Loucy (cell line): ENCODE results near the gene FITM1.

Experiments used
- H2AFZ ChIP-seq: fragments of 200-600 bp; sonication (generic); 2 replicates; pipeline ENCODE4 v1.6.0; 2016; ENCODE audit warnings: antibody characterized with exemption, mild to moderate bottlenecking, low read length, moderate library complexity
- H3F3A ChIP-seq: fragments of 200-600 bp; 2 replicates; pipeline ENCODE4 v1.6.0; 2016; ENCODE audit warnings: antibody characterized with exemption, low read depth, mild to moderate bottlenecking
- H3K27me3 ChIP-seq: fragments of 200-600 bp; sonication (generic); 2 replicates; pipeline ENCODE4 v1.6.1; 2014; ENCODE audit warnings: low read length, mild to moderate bottlenecking; ENCODE audit not compliant: insufficient read depth, poor library complexity, severe bottlenecking
- H3K36me3 ChIP-seq: fragments of 200-600 bp; sonication (generic); 2 replicates; pipeline ENCODE4 v1.6.1; 2016; ENCODE audit warnings: low read length; ENCODE audit not compliant: insufficient read depth
- H3K4me1 ChIP-seq: fragments of 200-600 bp; sonication (generic); 2 replicates; pipeline ENCODE4 v1.5.1; 2014; ENCODE audit warnings: low read length, mild to moderate bottlenecking; ENCODE audit not compliant: insufficient read depth, poor library complexity, severe bottlenecking
- H3K4me2 ChIP-seq: fragments of 200-600 bp; sonication (generic); 2 replicates; pipeline ENCODE4 v1.6.0; 2014; ENCODE audit warnings: antibody characterized with exemption, low read length, low read depth, mild to moderate bottlenecking; ENCODE audit not compliant: poor library complexity, severe bottlenecking
- H3K4me3 ChIP-seq: fragments of 200-600 bp; sonication (generic); 2 replicates; pipeline ENCODE4 v1.5.1; 2014; ENCODE audit warnings: low read length, mild to moderate bottlenecking, mixed read lengths; ENCODE audit not compliant: poor library complexity, severe bottlenecking
- H3K79me2 ChIP-seq: fragments of 200-600 bp; sonication (generic); 2 replicates; pipeline ENCODE4 v1.6.1; 2014; ENCODE audit warnings: low read length; ENCODE audit not compliant: insufficient read depth
- H3K9ac ChIP-seq: fragments of 200-600 bp; sonication (generic); 2 replicates; pipeline ENCODE4 v1.6.0; 2014; ENCODE audit warnings: mild to moderate bottlenecking, low read depth, low read length, moderate library complexity; ENCODE audit not compliant: poor library complexity, severe bottlenecking
- H3K9me2 ChIP-seq: fragments of 200-600 bp; sonication (generic); replicated peaks from 2 replicates; pipeline ENCODE4 v1.6.1; 2016; ENCODE audit warnings: low read depth, low read length, mixed read lengths
- H3K9me3 ChIP-seq: fragments of 200-600 bp; sonication (generic); 2 replicates; pipeline ENCODE4 v1.6.1; 2014; ENCODE audit warnings: mild to moderate bottlenecking, antibody characterized with exemption, low read length, low read depth; ENCODE audit not compliant: insufficient read depth
- H4K20me1 ChIP-seq: fragments of 200-600 bp; sonication (generic); 2 replicates; pipeline ENCODE4 v1.6.0; 2014; ENCODE audit warnings: antibody characterized with exemption, low read length, mild to moderate bottlenecking; ENCODE audit not compliant: insufficient read depth, poor library complexity, severe bottlenecking
- EZH2phosphoT487 ChIP-seq: fragments of 200-600 bp; IDR thresholded peaks from 2 replicates; pipeline ENCODE4 v1.6.1; 2018; ENCODE audit warnings: antibody characterized with exemption, mild to moderate bottlenecking, moderate library complexity, borderline replicate concordance
- TF ChIP-seq, protein P1 (sequence below): fragments of 200-600 bp; sonication (generic); conservative IDR thresholded peaks from 2 replicates; pipeline ENCODE4 v1.5.1; 2014; ENCODE audit warnings: mild to moderate bottlenecking, antibody characterized with exemption, low read length

FITM1 gene

GRCh38 chr14:24172871-24173281 lies 42.4 kb downstream of the FITM1 start:
- H3K4me3 ChIP-seq, result no peak overlapping the region
- no peaks in the 10 kb centered on the region for H3F3A ChIP-seq
- no peak overlapping the region for H3K9ac ChIP-seq
- H3K79me2 ChIP-seq, result no peaks in the 10 kb centered on the region
- H4K20me1 ChIP-seq, result no peaks in the 10 kb centered on the region
- H2AFZ ChIP-seq, result no peak overlapping the region
- no peak overlapping the region for H3K4me2 ChIP-seq
- no peak for TF ChIP-seq EZH2phosphoT487
- TF ChIP-seq, protein P1, sequence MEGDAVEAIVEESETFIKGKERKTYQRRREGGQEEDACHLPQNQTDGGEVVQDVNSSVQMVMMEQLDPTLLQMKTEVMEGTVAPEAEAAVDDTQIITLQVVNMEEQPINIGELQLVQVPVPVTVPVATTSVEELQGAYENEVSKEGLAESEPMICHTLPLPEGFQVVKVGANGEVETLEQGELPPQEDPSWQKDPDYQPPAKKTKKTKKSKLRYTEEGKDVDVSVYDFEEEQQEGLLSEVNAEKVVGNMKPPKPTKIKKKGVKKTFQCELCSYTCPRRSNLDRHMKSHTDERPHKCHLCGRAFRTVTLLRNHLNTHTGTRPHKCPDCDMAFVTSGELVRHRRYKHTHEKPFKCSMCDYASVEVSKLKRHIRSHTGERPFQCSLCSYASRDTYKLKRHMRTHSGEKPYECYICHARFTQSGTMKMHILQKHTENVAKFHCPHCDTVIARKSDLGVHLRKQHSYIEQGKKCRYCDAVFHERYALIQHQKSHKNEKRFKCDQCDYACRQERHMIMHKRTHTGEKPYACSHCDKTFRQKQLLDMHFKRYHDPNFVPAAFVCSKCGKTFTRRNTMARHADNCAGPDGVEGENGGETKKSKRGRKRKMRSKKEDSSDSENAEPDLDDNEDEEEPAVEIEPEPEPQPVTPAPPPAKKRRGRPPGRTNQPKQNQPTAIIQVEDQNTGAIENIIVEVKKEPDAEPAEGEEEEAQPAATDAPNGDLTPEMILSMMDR, result no peak
- H3K27me3 ChIP-seq, result no peaks in the 10 kb centered on the region
- H3K4me1 ChIP-seq, result no peaks in the 10 kb centered on the region
- H3K9me3 ChIP-seq, result no peaks in the 10 kb centered on the region
- no peaks in the 10 kb centered on the region for H3K36me3 ChIP-seq
- H3K9me2 ChIP-seq, result no peaks in the 10 kb centered on the region

DNA sequence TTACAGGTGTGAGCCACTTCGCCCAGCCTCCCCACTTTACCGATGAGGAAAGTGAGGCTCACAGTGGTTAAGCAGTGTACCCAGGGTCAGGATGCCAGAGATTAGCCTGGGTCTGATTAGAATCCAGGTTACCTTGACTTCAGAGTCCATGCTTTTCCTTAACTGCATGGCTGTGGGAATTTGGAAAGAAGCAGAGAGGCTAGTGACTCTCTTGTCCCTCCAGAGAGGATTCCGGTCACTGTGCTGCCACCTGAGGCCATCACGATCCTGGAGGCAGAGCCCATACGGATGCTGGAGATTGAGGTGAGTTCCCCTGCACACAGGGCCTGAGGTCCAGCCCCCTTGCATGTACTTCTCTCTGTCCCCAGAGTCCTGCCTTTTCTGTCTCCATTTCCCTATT lies 46.1 kb downstream of the FITM1 start:
- Histone ChIP-seq H3K27me3 (no peaks in the 10 kb centered on the region), H2AFZ (no peak overlapping the region), H3K4me3 (no peak overlapping the region), H4K20me1 (no peaks in the 10 kb centered on the region), H3K4me1 (no peaks in the 10 kb centered on the region), H3K9ac (no peak overlapping the region), H3K4me2 (no peak overlapping the region), H3K9me3 (no peaks in the 10 kb centered on the region), H3K9me2 (no peaks in the 10 kb centered on the region), H3K79me2 (no peaks in the 10 kb centered on the region), H3K36me3 (peaks cover 7% of the 10 kb centered on the region; the same call in 1 of the 2 replicates), H3F3A (no peaks in the 10 kb centered on the region)
- TF ChIP-seq, protein P1, result no peak
- TF ChIP-seq EZH2phosphoT487, result no peak

DNA sequence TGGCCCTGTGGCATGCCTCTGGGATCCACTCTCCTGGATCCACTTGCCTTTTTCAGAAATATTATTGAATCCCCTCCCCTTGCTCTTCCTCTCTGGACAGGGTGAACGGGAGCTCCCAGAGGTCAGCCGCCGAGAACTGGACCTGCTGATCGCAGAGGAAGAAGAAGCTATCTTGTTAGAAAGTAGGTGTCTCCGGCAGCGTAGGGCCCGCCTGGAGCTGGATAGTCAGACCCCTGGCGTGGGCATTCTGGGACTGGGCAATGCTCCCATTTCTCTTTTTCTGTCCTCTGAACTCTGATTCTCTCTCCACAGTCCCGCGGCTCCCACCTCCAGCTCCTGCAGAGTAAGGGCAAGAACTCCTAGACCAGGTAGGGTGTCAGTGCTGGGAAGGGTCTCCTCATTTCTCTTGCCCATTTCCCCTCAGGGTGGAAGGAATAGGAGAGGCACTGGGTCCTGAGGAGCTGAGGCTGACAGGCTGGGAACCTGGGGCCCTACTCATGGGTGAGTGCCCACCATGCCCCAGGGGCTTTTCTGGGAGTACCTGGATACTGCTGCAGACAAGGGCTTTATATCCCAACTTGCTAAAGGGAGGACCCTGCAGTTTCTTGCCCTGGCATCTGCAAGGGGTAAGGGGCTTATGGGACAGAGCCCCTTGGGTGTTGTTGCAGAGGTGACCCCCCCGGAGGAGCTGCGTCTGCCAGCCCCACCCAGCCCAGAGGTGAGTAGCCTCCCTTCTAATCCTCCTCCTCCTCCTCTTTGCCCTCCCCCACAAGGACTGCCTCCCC lies 46.8 kb downstream of the FITM1 start:
- Histone ChIP-seq H3K36me3 (peaks cover 7% of the 10 kb centered on the region; the same call in 1 of the 2 replicates), H4K20me1 (no peaks in the 10 kb centered on the region), H3K9me3 (no peaks in the 10 kb centered on the region), H3K9ac (no peak overlapping the region), H2AFZ (no peak overlapping the region), H3K4me2 (no peak overlapping the region), H3K27me3 (no peaks in the 10 kb centered on the region), H3K4me3 (no peak overlapping the region), H3K9me2 (no peaks in the 10 kb centered on the region), H3K79me2 (no peaks in the 10 kb centered on the region), H3F3A (no peaks in the 10 kb centered on the region), H3K4me1 (no peaks in the 10 kb centered on the region)
- TF ChIP-seq, protein P1, result no peak
- TF ChIP-seq EZH2phosphoT487, result no peak
